ENCODE results near the gene SPATA3.

The SPATA3 gene

DNA sequence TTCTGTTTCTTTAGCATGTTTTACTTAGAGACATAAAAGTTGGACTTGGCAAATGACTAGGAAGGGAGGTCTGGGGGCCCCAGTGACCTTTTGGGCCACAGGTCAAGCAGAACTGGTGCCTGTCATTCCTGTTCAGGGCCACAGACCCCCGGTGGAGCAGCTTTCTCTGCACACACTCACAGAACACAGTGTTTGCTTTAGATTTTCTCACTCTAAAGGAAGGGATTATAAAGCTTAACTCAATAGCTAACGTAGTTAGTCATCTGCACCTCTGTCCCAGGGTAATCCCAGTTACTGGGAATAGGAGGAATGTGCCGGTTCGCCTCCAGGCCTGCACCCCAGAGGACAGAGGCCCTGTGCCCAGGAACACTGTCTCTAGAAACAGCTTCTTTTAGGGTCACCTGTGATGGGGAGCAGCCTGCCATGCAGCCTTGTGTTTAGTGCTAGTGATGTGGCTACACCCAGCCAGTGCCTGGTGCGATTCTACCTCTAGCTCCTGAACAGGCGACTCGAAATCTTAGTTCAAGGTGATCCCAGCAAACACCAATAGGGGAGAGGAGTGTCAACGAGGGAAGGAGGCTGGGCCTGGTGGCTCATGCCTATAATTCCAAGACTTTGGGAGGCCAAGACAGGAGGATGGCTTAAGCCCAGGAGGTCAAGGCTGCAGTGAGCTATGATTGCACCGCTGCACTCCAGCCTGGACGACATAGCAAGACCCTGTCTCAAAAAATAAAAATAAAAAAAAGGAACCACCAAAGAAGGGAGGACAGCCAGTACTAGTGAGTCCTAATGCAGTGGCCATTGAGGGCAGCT lies 11.6 kb downstream of the SPATA3 start:
- TF ChIP-seq, protein P1, sequence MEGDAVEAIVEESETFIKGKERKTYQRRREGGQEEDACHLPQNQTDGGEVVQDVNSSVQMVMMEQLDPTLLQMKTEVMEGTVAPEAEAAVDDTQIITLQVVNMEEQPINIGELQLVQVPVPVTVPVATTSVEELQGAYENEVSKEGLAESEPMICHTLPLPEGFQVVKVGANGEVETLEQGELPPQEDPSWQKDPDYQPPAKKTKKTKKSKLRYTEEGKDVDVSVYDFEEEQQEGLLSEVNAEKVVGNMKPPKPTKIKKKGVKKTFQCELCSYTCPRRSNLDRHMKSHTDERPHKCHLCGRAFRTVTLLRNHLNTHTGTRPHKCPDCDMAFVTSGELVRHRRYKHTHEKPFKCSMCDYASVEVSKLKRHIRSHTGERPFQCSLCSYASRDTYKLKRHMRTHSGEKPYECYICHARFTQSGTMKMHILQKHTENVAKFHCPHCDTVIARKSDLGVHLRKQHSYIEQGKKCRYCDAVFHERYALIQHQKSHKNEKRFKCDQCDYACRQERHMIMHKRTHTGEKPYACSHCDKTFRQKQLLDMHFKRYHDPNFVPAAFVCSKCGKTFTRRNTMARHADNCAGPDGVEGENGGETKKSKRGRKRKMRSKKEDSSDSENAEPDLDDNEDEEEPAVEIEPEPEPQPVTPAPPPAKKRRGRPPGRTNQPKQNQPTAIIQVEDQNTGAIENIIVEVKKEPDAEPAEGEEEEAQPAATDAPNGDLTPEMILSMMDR (IDR thresholded peaks at IDR 0.05; ENCODE audit: extremely low read depth, missing control alignments) = no peak
- DNase-seq (ENCODE audit: low spot score) = no peak

DNA sequence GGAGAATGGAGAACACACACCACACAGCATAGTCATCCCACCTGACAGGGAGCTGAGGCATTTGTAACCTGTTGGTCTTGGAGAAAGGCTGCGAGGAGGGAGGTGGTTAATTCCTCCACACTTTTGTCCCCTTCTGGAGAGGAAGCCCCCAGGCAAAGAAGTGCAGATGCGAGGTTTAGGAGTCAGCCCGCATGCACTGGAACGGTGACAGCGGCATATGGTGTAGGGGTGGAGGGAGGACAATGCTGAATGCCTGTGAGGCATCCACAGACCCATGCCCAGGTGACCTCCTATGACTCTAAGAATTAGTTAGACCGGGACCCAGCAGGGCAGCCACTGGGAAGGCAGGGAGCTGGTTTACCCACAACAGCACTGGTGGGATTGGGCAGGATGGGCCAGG lies 12.2 kb downstream of the SPATA3 start:
- TF ChIP-seq, protein P1 (IDR thresholded peaks at IDR 0.05; ENCODE audit: extremely low read depth, missing control alignments) = no peak
- DNase-seq (ENCODE audit: low spot score) = no peak

DNA sequence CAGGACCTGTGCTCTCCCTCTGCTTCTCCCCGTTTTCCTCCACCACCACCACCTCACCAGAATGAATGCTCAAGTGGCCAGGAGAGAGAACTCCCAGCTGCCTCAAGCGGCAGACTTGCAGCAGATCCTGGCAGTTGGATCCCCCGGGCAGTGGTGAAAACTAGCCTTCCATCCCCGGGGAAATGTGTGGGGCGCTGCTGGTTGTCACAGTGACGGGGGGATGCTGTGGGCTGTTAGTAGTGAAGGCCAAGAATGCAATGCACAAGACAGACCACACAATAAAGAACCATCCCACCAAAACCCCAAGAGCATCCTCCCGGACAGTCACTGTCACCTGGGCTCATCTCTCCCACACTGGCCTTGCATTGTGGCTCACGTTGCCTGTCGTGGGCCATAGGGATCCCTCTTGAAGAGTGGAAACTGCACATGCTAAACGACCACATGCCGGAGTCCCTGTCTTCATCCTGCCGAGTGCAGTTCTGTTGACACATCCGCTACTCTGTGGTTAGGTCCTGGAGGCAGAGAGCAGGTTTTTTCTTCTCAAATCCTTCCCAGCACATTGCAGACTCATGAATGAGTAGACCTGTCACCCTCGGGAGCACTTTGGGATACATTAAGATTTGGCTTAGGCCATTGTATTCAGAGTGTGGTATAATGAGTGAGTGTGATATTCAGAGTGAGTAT lies 13.5 kb downstream of the SPATA3 start:
- no peak for DNase-seq (ENCODE audit: low spot score)
- TF ChIP-seq, protein P1 (IDR thresholded peaks at IDR 0.05; ENCODE audit: extremely low read depth, missing control alignments) = no peak

DNA sequence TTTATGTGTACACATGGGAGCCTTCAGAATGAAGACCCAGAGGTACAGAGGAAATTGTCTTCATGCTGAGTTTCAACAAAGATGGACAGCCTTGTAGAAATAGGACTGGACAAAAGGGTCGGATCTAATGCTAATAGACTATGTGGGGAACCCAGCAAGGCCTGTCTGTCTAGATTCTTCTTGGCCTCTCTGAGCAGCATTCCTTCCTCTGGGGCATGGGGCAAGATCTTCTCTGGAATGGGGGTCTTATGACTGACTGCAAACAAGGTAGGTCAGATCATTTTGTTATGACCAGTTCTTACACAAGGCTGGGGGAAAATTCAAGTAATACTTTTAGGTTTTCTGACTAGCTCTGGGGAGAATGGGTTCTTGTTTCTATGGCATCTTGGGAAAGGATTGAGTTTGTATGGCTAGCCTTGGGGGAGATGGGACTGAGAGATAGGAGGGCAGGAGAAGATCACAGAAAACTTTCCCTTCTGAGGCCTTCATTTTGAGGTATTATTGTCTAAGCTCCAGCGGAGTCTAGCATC lies 14.3 kb downstream of the SPATA3 start:
- TF ChIP-seq, protein P1 (IDR thresholded peaks at IDR 0.05; ENCODE audit: extremely low read depth, missing control alignments) = no peak
- no peak for DNase-seq (ENCODE audit: low spot score)

DNA sequence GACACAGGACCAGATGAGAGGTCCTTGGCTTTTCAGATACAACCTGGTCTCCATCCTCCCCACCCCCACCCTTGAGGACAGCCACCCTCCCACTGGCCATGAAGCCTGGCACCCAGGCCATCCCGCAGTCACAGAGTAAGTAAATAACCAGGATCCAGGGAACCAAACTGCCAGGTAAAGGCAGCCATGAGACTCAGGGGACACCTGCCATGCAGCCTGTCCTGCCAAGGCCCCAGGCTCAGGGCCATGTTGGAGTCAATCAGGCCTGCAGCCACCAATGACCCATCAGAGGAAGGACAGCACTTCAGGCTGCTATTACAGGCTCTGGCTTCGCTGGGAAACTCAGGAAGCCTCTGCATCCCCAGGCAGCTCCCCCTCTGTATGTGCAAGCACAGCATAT lies 15.6 kb downstream of the SPATA3 start:
- no peak for DNase-seq (ENCODE audit: low spot score)
- TF ChIP-seq, protein P1 (IDR thresholded peaks at IDR 0.05; ENCODE audit: extremely low read depth, missing control alignments) = no peak

DNA sequence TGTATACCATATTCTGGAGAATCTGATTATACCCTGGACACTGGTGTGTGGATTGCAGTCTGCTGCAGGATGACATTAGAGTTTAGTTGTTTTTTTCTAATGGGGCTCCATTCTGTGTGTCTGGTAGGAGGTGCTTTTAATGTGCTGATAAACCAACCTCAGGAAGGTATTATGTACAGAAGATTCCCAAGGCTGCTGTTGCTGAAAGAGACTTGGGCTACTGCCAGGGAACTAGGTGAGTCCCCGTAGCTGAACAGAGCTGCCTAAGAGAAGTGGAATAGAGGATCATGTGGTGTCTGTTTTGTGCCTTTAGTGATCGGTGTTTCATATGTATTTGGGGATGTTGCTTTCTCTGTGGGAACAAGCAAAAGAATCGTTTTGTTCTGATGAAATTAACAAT lies 16.5 kb downstream of the SPATA3 start:
- TF ChIP-seq, protein P1 (IDR thresholded peaks at IDR 0.05; ENCODE audit: extremely low read depth, missing control alignments) = no peak
- no peak for DNase-seq (ENCODE audit: low spot score)

DNA sequence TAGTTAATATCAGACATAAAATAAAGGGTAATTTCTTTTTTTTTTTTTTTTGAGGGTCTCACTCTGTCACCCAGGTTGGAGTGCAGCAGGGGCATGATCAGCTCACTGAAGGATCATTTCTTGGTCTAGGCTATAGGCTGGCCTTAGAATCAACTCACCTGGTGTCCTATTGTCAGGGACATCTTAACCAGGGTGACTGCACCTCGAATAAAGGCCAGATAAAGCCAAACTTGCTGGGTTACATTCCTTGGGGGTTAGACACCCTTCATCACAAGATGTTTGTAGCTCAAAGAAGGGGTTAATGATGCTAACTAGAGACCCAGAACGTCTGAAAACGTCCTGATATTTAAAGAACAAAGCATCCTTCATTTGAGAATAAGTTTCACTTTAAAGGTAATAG lies 17.9 kb downstream of the SPATA3 start:
- no peak for DNase-seq (ENCODE audit: low spot score)
- TF ChIP-seq, protein P1 (IDR thresholded peaks at IDR 0.05; ENCODE audit: extremely low read depth, missing control alignments) = no peak

Data from GM20000 (cell line).